GM19397 (cell line): Measurements from ENCODE around the gene EFHD1.

ENCODE experiments used
- ATAC-seq: cut with Tn5 transposase; IDR thresholded peaks from one replicate; pipeline ENCODE4 v1.9.1; 2021; ENCODE audit warnings: mild to moderate bottlenecking, moderate library complexity; ENCODE audit not compliant: unreplicated experiment

Gene EFHD1

GRCh38 chr2:232633413-232634205, at the start of gene EFHD1:
Gene EFHD1, plus strand, starts transcription at chr2:232633604. Its CDS starts 101 bp downstream, at chr2:232633705.
- ATAC-seq: no peak

GRCh38 chr2:232584238-232584637, 49.2 kb upstream of the EFHD1 start:
- no peak for ATAC-seq

- ATAC-seq: no peak
These were observed 46.4 kb upstream of the EFHD1 start for GRCh38 chr2:232586943-232587505.

GRCh38 chr2:232587512-232587911, 45.9 kb upstream of the EFHD1 start:
- ATAC-seq: no peak

- ATAC-seq: no peak
These were observed 45.4 kb upstream of the EFHD1 start for GRCh38 chr2:232588031-232588430.

- ATAC-seq: no peak
These were observed 44.5 kb upstream of the EFHD1 start for GRCh38 chr2:232588680-232589585.

GRCh38 chr2:232592772-232593395, 40.5 kb upstream of the EFHD1 start:
- no peak for ATAC-seq

- ATAC-seq: no peak
These were observed 39.4 kb upstream of the EFHD1 start for GRCh38 chr2:232593982-232594381.

GRCh38 chr2:232597362-232598079, 35.9 kb upstream of the EFHD1 start:
- ATAC-seq: no peak

GRCh38 chr2:232598293-232598692, 35.1 kb upstream of the EFHD1 start:
- ATAC-seq: no peak

GRCh38 chr2:232600053-232600773, 33.2 kb upstream of the EFHD1 start:
- no peak for ATAC-seq

GRCh38 chr2:232603283-232603682, 30.1 kb upstream of the EFHD1 start:
- ATAC-seq: no peak

GRCh38 chr2:232604535-232604934, 28.9 kb upstream of the EFHD1 start:
- ATAC-seq: no peak

GRCh38 chr2:232607011-232607410, 26.4 kb upstream of the EFHD1 start:
- ATAC-seq: no peak

- ATAC-seq: no peak
These were observed 23.8 kb upstream of the EFHD1 start for GRCh38 chr2:232609607-232610006.

GRCh38 chr2:232610081-232610480, 23.3 kb upstream of the EFHD1 start:
- ATAC-seq: no peak

- ATAC-seq: no peak
These were observed 22.3 kb upstream of the EFHD1 start for GRCh38 chr2:232611061-232611460.

GRCh38 chr2:232611559-232612218, 21.7 kb upstream of the EFHD1 start:
- ATAC-seq: no peak

GRCh38 chr2:232613538-232614134, 19.8 kb upstream of the EFHD1 start:
- no peak for ATAC-seq
